ENCODE results near the gene TMEM176A.

The TMEM176A gene

DNA sequence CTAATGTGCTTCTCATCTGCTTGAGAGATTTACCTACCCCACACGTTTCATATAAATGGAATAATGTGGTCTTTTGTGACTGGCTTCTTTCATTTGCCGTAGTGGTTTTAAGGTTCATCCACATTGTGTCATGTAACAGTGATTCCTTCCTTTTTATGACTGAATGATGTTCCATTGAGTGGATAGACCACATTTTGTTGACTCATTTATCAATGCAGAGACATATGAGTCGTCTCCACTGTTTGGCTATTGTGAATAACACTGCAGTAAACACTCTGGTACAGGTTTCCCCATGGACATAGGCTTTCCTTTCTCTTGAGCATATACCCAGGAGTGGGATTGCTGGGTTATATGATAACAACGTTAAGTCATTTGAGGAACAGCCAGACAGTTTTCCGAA is 49.7 kb downstream of the TMEM176A start:
- no peaks in the 10 kb centered on the region for H3K9me3 ChIP-seq (ENCODE audit: control insufficient read depth, insufficient read depth, low read depth, low read length)
- no peaks in the 10 kb centered on the region for H3K36me3 ChIP-seq (ENCODE audit: control insufficient read depth, insufficient read depth, low read length)
- H3K4me1 ChIP-seq (ENCODE audit: control insufficient read depth, insufficient read depth, low read length), result no peaks in the 10 kb centered on the region
- no peak overlapping the region for H3K27ac ChIP-seq (ENCODE audit: low read depth, low read length)
- no peak overlapping the region for H3K4me3 ChIP-seq (ENCODE audit: low read depth, low read length)
- H3K9ac ChIP-seq (ENCODE audit: low read length), result no peak overlapping the region
- H3K27me3 ChIP-seq (ENCODE audit: control insufficient read depth, insufficient read depth, low read length), result peaks cover 22% of the 10 kb centered on the region

DNA sequence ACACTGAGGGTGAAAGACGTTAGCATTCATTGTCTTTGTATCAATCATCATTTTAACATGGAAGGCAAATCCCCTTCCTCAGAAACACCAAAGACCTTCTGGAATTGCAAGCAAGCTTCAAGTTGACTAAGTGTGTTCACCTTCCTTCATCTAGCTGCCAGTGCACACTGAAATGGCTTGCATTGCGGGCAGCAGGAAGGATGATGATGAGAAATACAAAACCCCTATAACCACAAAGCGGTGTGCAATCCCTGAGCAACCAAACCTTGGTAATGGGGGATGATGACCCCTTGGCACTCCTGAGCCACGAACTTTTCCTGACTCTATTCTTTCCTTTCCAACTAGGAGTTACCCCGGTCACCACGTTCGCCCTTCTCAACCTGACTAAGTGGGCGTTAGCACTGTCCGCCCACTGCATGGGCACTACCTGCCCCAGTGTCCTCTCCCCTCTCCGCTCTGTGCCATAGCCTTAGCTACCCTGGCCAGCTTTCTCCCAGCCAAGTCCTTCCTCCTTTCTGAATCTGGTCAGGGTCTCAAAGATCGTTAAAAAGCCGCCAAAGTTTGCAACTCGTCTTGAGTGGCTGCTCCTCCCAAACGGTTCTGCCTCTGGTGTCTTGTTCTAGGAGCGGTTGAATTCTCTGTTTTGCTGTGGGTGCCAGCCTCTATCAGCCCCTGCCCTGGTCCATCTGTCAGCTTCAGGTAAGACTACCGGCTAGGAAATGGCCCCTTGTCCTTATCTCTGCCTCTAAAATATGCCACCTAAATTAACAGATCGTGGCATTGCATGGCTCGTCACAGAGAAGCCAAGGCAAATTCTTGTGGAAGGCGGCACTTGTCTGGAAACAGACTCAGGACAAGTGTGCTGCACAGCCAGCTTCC is 51.2 kb downstream of the TMEM176A start:
- H3K9ac ChIP-seq (ENCODE audit: low read length), result no peak overlapping the region
- peaks cover 22% of the 10 kb centered on the region for H3K27me3 ChIP-seq (ENCODE audit: control insufficient read depth, insufficient read depth, low read length)
- no peak overlapping the region for H3K27ac ChIP-seq (ENCODE audit: low read depth, low read length)
- no peak overlapping the region for H3K4me3 ChIP-seq (ENCODE audit: low read depth, low read length)
- H3K4me1 ChIP-seq (ENCODE audit: control insufficient read depth, insufficient read depth, low read length), result no peaks in the 10 kb centered on the region
- H3K9me3 ChIP-seq (ENCODE audit: control insufficient read depth, insufficient read depth, low read depth, low read length), result no peaks in the 10 kb centered on the region
- no peaks in the 10 kb centered on the region for H3K36me3 ChIP-seq (ENCODE audit: control insufficient read depth, insufficient read depth, low read length)

DNA sequence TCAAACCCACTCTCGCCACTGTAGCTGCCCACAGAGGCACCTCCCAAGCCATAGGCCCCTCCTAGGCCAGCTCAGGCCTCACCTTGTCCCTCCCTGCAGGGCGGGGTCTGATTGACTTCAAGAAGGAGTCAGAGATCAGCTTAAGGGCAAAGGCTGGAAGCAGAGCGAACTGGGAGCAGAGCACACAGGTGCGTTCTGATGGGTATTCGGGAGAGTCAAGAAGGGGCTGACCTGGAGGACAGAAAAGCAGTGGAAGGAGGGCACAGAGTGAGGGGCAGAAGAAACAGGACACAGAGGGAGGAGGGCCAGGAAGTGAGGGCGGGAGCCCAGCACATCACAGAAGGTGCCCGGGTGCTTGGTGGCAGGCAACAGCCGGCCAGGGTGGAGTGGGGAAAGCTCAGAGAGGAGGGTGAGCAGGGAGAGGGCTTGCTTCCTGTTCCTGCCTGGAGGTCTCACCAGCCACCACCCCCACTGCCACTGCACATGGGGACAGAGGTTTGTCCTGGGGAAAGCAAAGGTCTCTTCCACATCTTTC is 51.9 kb downstream of the TMEM176A start, which contains the start of gene AOC1:
AOC1 (plus strand) TSS at position 147 of the 535 bp plus-strand sequence. CDS start 3,954 bp downstream, outside the sequence.
- Histone ChIP-seq H3K4me3 (ENCODE audit: low read depth, low read length) (no peak within 1 kb of the TSS), H3K9me3 (ENCODE audit: control insufficient read depth, insufficient read depth, low read depth, low read length) (no peaks in the 10 kb centered on the region), H3K9ac (ENCODE audit: low read length) (no peak within 1 kb of the TSS), H3K36me3 (ENCODE audit: control insufficient read depth, insufficient read depth, low read length) (no peaks in the 10 kb centered on the region), H3K27me3 (ENCODE audit: control insufficient read depth, insufficient read depth, low read length) (peaks cover 22% of the 10 kb centered on the region), H3K4me1 (ENCODE audit: control insufficient read depth, insufficient read depth, low read length) (no peaks in the 10 kb centered on the region), H3K27ac (ENCODE audit: low read depth, low read length) (no peak within 1 kb of the TSS)

DNA sequence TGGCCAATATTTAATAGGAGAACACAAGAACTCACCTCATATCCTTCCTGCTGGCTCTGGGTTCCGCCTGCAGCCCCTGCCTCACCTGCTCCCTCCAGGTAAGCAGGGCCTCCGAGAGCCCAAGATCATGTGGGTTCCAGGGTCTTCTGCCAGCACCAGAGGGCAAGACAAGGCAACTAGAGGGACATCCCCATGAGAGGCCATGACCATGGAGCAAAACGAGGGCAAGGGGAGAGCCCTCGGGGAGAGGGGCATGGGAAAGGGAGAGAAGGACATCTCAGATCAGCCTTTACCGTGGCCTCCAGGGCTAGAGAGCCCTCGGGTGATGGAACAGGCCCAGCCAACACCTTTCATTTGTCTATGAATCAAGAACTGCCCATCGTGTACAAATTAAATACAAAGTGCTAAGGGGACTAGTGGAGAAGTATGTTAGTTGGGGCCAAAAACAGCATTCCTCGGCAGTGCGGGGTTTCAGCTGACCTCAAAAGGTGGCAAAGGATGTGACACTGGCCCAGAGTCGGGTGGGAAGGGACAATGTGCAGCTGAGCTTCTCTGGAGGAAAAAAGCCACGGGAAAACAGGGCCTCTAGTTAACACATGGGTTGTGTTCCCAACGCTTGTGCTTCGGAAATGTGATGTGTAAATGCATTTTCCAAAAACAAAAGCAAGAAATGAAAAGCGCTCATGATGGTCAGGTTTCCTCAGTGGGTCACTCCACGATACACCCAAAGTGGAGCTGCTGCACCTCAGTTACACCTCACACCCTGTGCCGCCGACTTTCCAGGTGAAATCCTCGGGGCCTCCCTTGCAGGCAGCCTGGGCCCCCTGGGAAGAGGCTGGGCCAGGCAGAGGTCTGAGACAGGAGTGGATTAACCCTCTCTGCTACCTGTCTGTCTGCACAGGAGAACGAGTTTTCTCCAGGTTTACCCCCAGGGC is 53.8 kb downstream of the TMEM176A start:
- no peak overlapping the region for H3K9ac ChIP-seq (ENCODE audit: low read length)
- H3K9me3 ChIP-seq (ENCODE audit: control insufficient read depth, insufficient read depth, low read depth, low read length), result no peaks in the 10 kb centered on the region
- no peaks in the 10 kb centered on the region for H3K36me3 ChIP-seq (ENCODE audit: control insufficient read depth, insufficient read depth, low read length)
- no peak overlapping the region for H3K4me3 ChIP-seq (ENCODE audit: low read depth, low read length)
- peaks cover 19% of the 10 kb centered on the region for H3K27me3 ChIP-seq (ENCODE audit: control insufficient read depth, insufficient read depth, low read length)
- no peak overlapping the region for H3K27ac ChIP-seq (ENCODE audit: low read depth, low read length)
- H3K4me1 ChIP-seq (ENCODE audit: control insufficient read depth, insufficient read depth, low read length), result no peaks in the 10 kb centered on the region

All from HUES6 (cell line).